Measurements from ENCODE around the gene CLDN6. TPM values are rescaled to one million over a fixed set of nuclear protein-coding genes. Genes with fewer than 3 reads are reported as not detected.

CLDN6 gene
- total RNA-seq, 1 donor from 2014 or later = not detected

DNA sequence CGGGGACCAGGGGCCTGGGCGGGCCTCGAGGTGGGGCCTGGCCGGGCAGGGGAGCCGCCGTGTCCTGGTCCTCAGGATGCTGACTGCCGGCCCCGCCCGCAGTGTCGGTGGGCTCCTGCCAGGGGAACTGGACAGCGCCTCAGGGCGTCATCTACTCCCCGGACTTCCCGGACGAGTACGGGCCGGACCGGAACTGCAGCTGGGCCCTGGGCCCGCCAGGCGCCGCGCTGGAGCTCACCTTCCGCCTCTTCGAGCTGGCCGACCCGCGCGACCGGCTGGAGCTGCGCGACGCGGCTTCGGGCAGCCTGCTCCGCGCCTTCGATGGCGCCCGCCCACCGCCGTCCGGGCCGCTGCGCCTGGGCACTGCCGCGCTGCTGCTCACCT lies 51.2 kb downstream of the CLDN6 start:
- peak; percentile 79 for DNase-seq
- peaks cover 66% of the 10 kb centered on the region for H3K27me3 ChIP-seq
- peak overlapping the region; percentile 16 for H3K4me3 ChIP-seq
- no peaks in the 10 kb centered on the region for H3K9me3 ChIP-seq
- TF ChIP-seq, protein P1, sequence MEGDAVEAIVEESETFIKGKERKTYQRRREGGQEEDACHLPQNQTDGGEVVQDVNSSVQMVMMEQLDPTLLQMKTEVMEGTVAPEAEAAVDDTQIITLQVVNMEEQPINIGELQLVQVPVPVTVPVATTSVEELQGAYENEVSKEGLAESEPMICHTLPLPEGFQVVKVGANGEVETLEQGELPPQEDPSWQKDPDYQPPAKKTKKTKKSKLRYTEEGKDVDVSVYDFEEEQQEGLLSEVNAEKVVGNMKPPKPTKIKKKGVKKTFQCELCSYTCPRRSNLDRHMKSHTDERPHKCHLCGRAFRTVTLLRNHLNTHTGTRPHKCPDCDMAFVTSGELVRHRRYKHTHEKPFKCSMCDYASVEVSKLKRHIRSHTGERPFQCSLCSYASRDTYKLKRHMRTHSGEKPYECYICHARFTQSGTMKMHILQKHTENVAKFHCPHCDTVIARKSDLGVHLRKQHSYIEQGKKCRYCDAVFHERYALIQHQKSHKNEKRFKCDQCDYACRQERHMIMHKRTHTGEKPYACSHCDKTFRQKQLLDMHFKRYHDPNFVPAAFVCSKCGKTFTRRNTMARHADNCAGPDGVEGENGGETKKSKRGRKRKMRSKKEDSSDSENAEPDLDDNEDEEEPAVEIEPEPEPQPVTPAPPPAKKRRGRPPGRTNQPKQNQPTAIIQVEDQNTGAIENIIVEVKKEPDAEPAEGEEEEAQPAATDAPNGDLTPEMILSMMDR (IDR thresholded peaks at IDR 0.05) = peak; percentile 21
- no peak for ATAC-seq
- intact Hi-C loops (cut with DNase I) = no loop called here
- H3K4me1 ChIP-seq = peaks cover 45% of the 10 kb centered on the region
- H3K36me3 ChIP-seq = no peaks in the 10 kb centered on the region
- no peak overlapping the region for H3K27ac ChIP-seq

DNA sequence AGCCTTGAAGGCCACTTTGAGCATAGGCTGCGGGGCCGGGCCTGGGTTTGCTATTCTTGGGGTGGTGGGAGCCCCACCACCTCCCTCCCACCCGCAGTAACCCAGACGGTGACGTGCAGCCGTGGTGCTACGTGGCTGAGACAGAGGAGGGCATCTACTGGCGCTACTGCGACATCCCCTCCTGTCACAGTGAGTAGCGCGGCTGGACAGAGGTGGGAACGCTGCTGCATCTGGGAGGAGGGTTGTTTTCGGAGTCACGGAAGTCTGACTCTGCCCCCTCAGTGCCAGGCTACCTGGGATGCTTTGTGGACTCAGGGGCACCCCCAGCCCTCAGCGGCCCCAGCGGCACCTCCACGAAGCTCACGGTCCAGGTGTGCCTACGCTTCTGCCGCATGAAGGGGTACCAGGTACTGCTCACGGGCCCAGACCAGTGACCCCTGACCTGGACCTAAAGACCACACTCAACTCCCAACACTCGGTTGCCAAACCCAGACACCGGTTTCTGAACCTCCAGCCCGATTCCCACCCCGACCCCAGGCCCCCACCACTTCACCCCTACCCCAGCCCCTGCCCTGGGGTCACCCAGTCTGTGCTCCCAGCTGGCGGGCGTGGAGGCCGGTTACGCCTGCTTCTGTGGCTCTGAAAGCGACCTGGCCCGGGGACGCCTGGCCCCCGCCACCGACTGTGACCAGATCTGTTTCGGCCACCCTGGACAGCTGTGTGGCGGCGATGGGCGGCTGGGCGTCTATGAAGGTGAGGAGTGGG lies 51.8 kb downstream of the CLDN6 start:
- H3K27me3 ChIP-seq = peaks cover 67% of the 10 kb centered on the region
- TF ChIP-seq, protein P1 (IDR thresholded peaks at IDR 0.05) = no peak
- no peak for ATAC-seq
- no peak for DNase-seq
- no peaks in the 10 kb centered on the region for H3K9me3 ChIP-seq
- H3K4me3 ChIP-seq = peak overlapping the region; percentile 16
- no peaks in the 10 kb centered on the region for H3K36me3 ChIP-seq
- intact Hi-C loops (cut with DNase I) = no loop called here
- peaks cover 45% of the 10 kb centered on the region for H3K4me1 ChIP-seq
- H3K27ac ChIP-seq = no peak overlapping the region

Other genes with a start within 250 kb of the CLDN6 start
- 179 TPM for gene ELOB, start 240.9 kb downstream of the CLDN6 start, total RNA-seq
- gene PRSS33, start 230.6 kb downstream of the CLDN6 start, total RNA-seq = not detected
- gene PRSS41, start 219.7 kb downstream of the CLDN6 start, total RNA-seq = not detected
- 17.1 TPM for gene PRSS21, start 200.9 kb downstream of the CLDN6 start, total RNA-seq
- gene ZG16B, start 187.9 kb downstream of the CLDN6 start, total RNA-seq = not detected
- 15.2 TPM for gene PRSS22, start 160.0 kb downstream of the CLDN6 start, total RNA-seq
- gene FLYWCH2, start 135.0 kb downstream of the CLDN6 start, total RNA-seq = 29.0 TPM
- 41.3 TPM for gene FLYWCH1, start 106.3 kb downstream of the CLDN6 start, total RNA-seq
- not detected for gene KREMEN2, start 53.9 kb downstream of the CLDN6 start, total RNA-seq
- gene PAQR4, start 48.8 kb downstream of the CLDN6 start, total RNA-seq = 7.4 TPM
- 3.8 TPM for gene PKMYT1, start 37.7 kb downstream of the CLDN6 start, total RNA-seq
- 0.75 TPM for gene CLDN9, start 5.3 kb downstream of the CLDN6 start, total RNA-seq
- gene TNFRSF12A, start 2.2 kb upstream of the CLDN6 start, total RNA-seq = 74.9 TPM
- 55.7 TPM for gene HCFC1R1, start 5.8 kb upstream of the CLDN6 start, total RNA-seq
- gene THOC6, start 5.9 kb upstream of the CLDN6 start, total RNA-seq = 31.4 TPM
- gene BICDL2, start 18.8 kb upstream of the CLDN6 start, total RNA-seq = 16.3 TPM
- gene MMP25, start 28.4 kb upstream of the CLDN6 start, total RNA-seq = 12.8 TPM
- 91.5 TPM for gene IL32, start 47.5 kb upstream of the CLDN6 start, total RNA-seq
- gene ZSCAN10, start 81.1 kb upstream of the CLDN6 start, total RNA-seq = not detected
- 11.7 TPM for gene ZNF205, start 94.4 kb upstream of the CLDN6 start, total RNA-seq
- gene ZNF213, start 116.8 kb upstream of the CLDN6 start, total RNA-seq = 9.1 TPM
- not detected for gene OR1F1, start 170.0 kb upstream of the CLDN6 start, total RNA-seq
- gene ZNF200, start 217.0 kb upstream of the CLDN6 start, total RNA-seq = 7.4 TPM
- 8.3 TPM for gene MEFV, start 238.4 kb upstream of the CLDN6 start, total RNA-seq